Cardiac muscle cell (in vitro differentiated cells and primary cell): ENCODE data around the gene PRR19. TPM values are rescaled to one million over a fixed set of nuclear protein-coding genes. Genes with fewer than 3 reads are reported as not detected.
A peak's percentile ranks its signal among the peaks of the same experiment; 100 is the strongest.

Experiments
- DNase-seq, 2 donors: peaks; one replicate each; pipeline versions ENCODE4 v3.0.0 to v3.0.0-alpha.2; 2010 to 2017; ENCODE audit warnings: low read depth in 1 of 2, low spot score in 1 of 2
- H3K27ac ChIP-seq: fragments of 200-600 bp; sonication (generic); 2 replicates; pipeline ENCODE4 v1.5.1; 2016
- H3K27me3 ChIP-seq: fragments of 200-600 bp; sonication (generic); 2 replicates; pipeline ENCODE4 v1.6.0; 2016; ENCODE audit warnings: control low read depth
- H3K36me3 ChIP-seq: fragments of 200-600 bp; sonication (generic); 2 replicates; pipeline ENCODE4 v1.5.1; 2016; ENCODE audit warnings: control low read depth
- H3K4me1 ChIP-seq: fragments of 200-600 bp; sonication (generic); 2 replicates; pipeline ENCODE4 v1.8.1; 2017; ENCODE audit warnings: low read depth, mild to moderate bottlenecking, mixed run types
- H3K4me3 ChIP-seq: fragments of 200-600 bp; sonication (generic); 2 replicates; pipeline ENCODE4 v1.5.1; 2016; ENCODE audit warnings: mild to moderate bottlenecking
- H3K9me3 ChIP-seq: fragments of 200-600 bp; sonication (generic); 2 replicates; pipeline ENCODE4 v1.5.1; 2017; ENCODE audit warnings: low read depth, mild to moderate bottlenecking, control low read depth
- CTCF ChIP-seq: IDR thresholded peaks from 2 replicates; pipeline ENCODE4 v1.5.1; 2012; ENCODE audit warnings: low read depth, mild to moderate bottlenecking, low read length
- polyA plus RNA-seq: library from polyadenylated mRNA; unstranded; fragments of >200 nt; fragmentation: Nextera tagmentation; extraction: Ambion mirVana; gene quantifications from 2 replicates; pipeline ENCODE4 v1.2.1, GENCODE V29; 2016
- total RNA-seq: library from RNA; depleted of rRNA; stranded (reverse); fragments of >200 nt; gene quantifications from 2 replicates; pipeline ENCODE4 v1.2.3, GENCODE V29; 2016

PRR19 gene
- total and polyA plus RNA-seq, 2 experiments from 2014 or later: 1.4 to 2.9 TPM

- H3K4me3 ChIP-seq: no peak overlapping the region
- DNase-seq: peak in 1 of 2 donors; percentile 73
- no peak for TF ChIP-seq CTCF
- peaks cover 9% of the 10 kb centered on the region for H3K36me3 ChIP-seq
- no peaks in the 10 kb centered on the region for H3K4me1 ChIP-seq
- H3K27ac ChIP-seq: no peak overlapping the region
- no peaks in the 10 kb centered on the region for H3K9me3 ChIP-seq
- H3K27me3 ChIP-seq: no peaks in the 10 kb centered on the region
These were observed 43.4 kb downstream of the PRR19 start for GRCh38 chr19:42345191-42345812.

GRCh38 chr19:42348211-42348610 is 46.3 kb downstream of the PRR19 start:
- Histone ChIP-seq H3K9me3 (no peaks in the 10 kb centered on the region), H3K27ac (no peak overlapping the region), H3K27me3 (no peaks in the 10 kb centered on the region), H3K4me3 (no peak overlapping the region), H3K36me3 (peaks cover 3% of the 10 kb centered on the region), H3K4me1 (no peaks in the 10 kb centered on the region)
- DNase-seq: no peak
- no peak for TF ChIP-seq CTCF

- H3K27ac ChIP-seq: no peak overlapping the region
- TF ChIP-seq CTCF: no peak
- no peak overlapping the region for H3K4me3 ChIP-seq
- H3K4me1 ChIP-seq: no peaks in the 10 kb centered on the region
- H3K9me3 ChIP-seq: no peaks in the 10 kb centered on the region
- H3K27me3 ChIP-seq: no peaks in the 10 kb centered on the region
- no peak for DNase-seq
- peaks cover 3% of the 10 kb centered on the region for H3K36me3 ChIP-seq
These were observed 47.6 kb downstream of the PRR19 start for GRCh38 chr19:42349378-42350107.

- Histone ChIP-seq H3K27ac (no peak overlapping the region), H3K4me1 (no peaks in the 10 kb centered on the region), H3K4me3 (no peak overlapping the region), H3K27me3 (no peaks in the 10 kb centered on the region), H3K9me3 (no peaks in the 10 kb centered on the region), H3K36me3 (peaks cover 8% of the 10 kb centered on the region)
- TF ChIP-seq CTCF: no peak
- no peak for DNase-seq
These were observed 48.5 kb downstream of the PRR19 start for GRCh38 chr19:42350417-42350816.

GRCh38 chr19:42351079-42351735 is 49.3 kb downstream of the PRR19 start:
- TF ChIP-seq CTCF: no peak
- no peaks in the 10 kb centered on the region for H3K27me3 ChIP-seq
- no peak for DNase-seq
- H3K4me1 ChIP-seq: no peaks in the 10 kb centered on the region
- H3K27ac ChIP-seq: no peak overlapping the region
- H3K9me3 ChIP-seq: no peaks in the 10 kb centered on the region
- H3K36me3 ChIP-seq: peaks cover 15% of the 10 kb centered on the region
- no peak overlapping the region for H3K4me3 ChIP-seq
